Left lung (tissue), 10 donors: ENCODE data around the gene SLC1A7. TPM values are rescaled to one million over a fixed set of nuclear protein-coding genes. Genes with fewer than 3 reads are reported as not detected.

ENCODE experiments used
- ATAC-seq: fragments of 200-7000 bp; cut with Tn5 transposase; one replicate; pipeline ENCODE4 v1.9.1; 2020; ENCODE audit warnings: moderate library complexity
- DNase-seq, 4 donors: peaks; one replicate each; pipeline ENCODE4 v3.0.0-alpha.2; 2013 to 2020
- H3K27ac ChIP-seq, 2 donors: fragments of 200-600 bp; sonication (generic) in 1 of 2; one replicate each; pipeline versions ENCODE4 v1.5.0 to v1.8.0; 2020 to 2021
- H3K27me3 ChIP-seq, 2 donors: fragments of 200-600 bp; sonication (generic) in 1 of 2; one replicate each; pipeline versions ENCODE4 v1.5.0 to v1.8.0; 2020 to 2021
- H3K36me3 ChIP-seq, 2 donors: fragments of 200-600 bp; sonication (generic) in 1 of 2; one replicate each; pipeline versions ENCODE4 v1.5.0 to v1.8.0; 2020 to 2021
- H3K4me1 ChIP-seq, 2 donors: fragments of 200-600 bp; one replicate each; pipeline ENCODE4 v1.8.0; 2021
- H3K4me3 ChIP-seq, 2 donors: fragments of 200-600 bp; sonication (generic) in 1 of 2; one replicate each; pipeline versions ENCODE4 v1.5.0 to v1.8.0; 2020 to 2021; ENCODE audit warnings: mild to moderate bottlenecking in 1 of 2
- H3K9me3 ChIP-seq, 2 donors: fragments of 200-600 bp; sonication (generic) in 1 of 2; one replicate each; pipeline versions ENCODE4 v1.5.0 to v1.8.0; 2020 to 2021
- intact Hi-C, 2 donors: fragments of 100-400 bp; cut with DNase I; formaldehyde crosslinking; loops; one replicate each; pipeline versions ENCODE4 v1.11.2 to v1.14.2; 2022
- polyA plus RNA-seq, 6 donors: library from polyadenylated mRNA; unstranded; fragments of 120-200 nt; gene quantifications; one replicate each; pipeline ENCODE4 v1.2.1, GENCODE V29; 2013; ENCODE audit not compliant: insufficient read length in 6 of 6
- total RNA-seq, 2 donors: library from RNA; stranded (reverse); fragmentation: NEBNext Ultra II Directional; extraction: Animal tissue kit (Norgen Biotek cat#: 25700); gene quantifications; one replicate each; pipeline ENCODE4 v1.2.1, GENCODE V29; 2021
- TF ChIP-seq, protein P1 (sequence below), 2 donors: fragments of 200-600 bp; sonication (generic) in 1 of 2; IDR thresholded peaks; one replicate each; pipeline versions ENCODE4 v1.5.0 to v1.8.0; 2021; ENCODE audit warnings: antibody characterized with exemption in 2 of 2
- donor health status: DM: no; HTN: yes; CAD: no.
- donor health status: DM: no; HTN: no; CAD: no.

The SLC1A7 gene
- total and polyA plus RNA-seq, 8 donors = 0.38 to 1.2 (median 0.56) TPM

- Histone ChIP-seq H3K36me3 (no peaks in the 10 kb centered on the region), H3K4me3 (no peak overlapping the region), H3K9me3 (peaks cover 0 to 3% of the 10 kb centered on the region in 2 donors), H3K27ac (no peak overlapping the region), H3K4me1 (peaks cover 16 to 19% of the 10 kb centered on the region in 2 donors), H3K27me3 (no peaks in the 10 kb centered on the region)
- intact Hi-C loops = no loop called here
- TF ChIP-seq, protein P1, sequence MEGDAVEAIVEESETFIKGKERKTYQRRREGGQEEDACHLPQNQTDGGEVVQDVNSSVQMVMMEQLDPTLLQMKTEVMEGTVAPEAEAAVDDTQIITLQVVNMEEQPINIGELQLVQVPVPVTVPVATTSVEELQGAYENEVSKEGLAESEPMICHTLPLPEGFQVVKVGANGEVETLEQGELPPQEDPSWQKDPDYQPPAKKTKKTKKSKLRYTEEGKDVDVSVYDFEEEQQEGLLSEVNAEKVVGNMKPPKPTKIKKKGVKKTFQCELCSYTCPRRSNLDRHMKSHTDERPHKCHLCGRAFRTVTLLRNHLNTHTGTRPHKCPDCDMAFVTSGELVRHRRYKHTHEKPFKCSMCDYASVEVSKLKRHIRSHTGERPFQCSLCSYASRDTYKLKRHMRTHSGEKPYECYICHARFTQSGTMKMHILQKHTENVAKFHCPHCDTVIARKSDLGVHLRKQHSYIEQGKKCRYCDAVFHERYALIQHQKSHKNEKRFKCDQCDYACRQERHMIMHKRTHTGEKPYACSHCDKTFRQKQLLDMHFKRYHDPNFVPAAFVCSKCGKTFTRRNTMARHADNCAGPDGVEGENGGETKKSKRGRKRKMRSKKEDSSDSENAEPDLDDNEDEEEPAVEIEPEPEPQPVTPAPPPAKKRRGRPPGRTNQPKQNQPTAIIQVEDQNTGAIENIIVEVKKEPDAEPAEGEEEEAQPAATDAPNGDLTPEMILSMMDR (IDR thresholded peaks at IDR 0.05) = no peak
- ATAC-seq (no peak), DNase-seq (no peak)
Observed at GRCh38 chr1:53114090-53114489, 28.3 kb downstream of the SLC1A7 start.

- ATAC-seq (no peak), DNase-seq (no peak)
- Histone ChIP-seq H3K9me3 (peaks cover 0 to 3% of the 10 kb centered on the region in 2 donors), H3K27ac (no peak overlapping the region), H3K4me3 (no peak overlapping the region), H3K4me1 (peaks cover 16 to 22% of the 10 kb centered on the region in 2 donors), H3K27me3 (no peaks in the 10 kb centered on the region), H3K36me3 (no peaks in the 10 kb centered on the region)
- intact Hi-C loops = no loop called here
- TF ChIP-seq, protein P1 (IDR thresholded peaks at IDR 0.05) = no peak
Observed at GRCh38 chr1:53112861-53113260, 29.6 kb downstream of the SLC1A7 start.

DNA sequence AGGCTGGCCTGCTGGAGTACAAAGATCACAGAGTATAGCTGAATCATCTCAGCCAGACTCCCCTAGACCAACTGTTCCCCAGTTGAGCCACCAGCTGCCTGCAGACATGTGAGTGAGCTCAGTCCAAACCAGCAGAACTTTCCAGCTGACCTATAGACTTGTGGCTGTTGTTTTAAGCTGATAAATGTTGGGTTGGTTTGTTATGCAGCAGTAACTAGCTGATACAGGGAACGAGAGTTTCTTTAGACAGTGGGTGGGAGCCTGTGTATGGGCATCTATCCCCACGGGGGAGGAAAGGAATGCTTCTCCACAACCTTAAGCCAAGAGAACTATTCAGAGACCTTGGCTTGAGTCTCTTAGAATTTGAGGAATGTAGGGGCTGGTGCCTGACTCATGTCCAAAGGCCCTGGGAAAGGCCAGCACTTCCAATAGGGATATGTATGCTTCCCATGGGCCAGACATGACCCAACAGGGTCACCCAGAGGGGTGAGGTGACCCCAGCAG lies 30.1 kb downstream of the SLC1A7 start:
- Histone ChIP-seq H3K4me3 (no peak overlapping the region), H3K36me3 (no peaks in the 10 kb centered on the region), H3K27me3 (no peaks in the 10 kb centered on the region), H3K9me3 (peaks cover 0 to 3% of the 10 kb centered on the region in 2 donors), H3K4me1 (peaks cover 16 to 22% of the 10 kb centered on the region in 2 donors), H3K27ac (no peak overlapping the region)
- TF ChIP-seq, protein P1 (IDR thresholded peaks at IDR 0.05) = no peak
- intact Hi-C loops = no loop called here
- DNase-seq (no peak), ATAC-seq (no peak)

DNA sequence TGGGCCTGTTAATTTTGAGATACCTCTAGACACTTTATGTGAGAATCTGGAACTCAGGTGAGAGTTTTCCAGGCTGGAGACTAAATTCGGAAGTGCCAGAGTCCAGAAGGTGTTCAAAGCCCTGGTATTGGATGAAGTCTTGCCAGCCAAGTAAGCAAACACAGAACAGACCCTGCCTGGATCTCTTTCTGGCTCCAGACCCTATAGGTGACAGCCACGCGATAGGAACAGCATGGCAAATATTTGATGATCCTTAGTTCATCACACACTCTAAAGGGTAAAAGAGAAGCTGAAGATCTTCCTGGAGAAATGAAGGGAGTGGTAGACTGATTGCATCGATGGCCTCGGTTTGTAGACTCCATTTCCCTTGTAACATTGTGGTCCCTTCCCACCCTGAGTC lies 30.7 kb downstream of the SLC1A7 start:
- no peaks in the 10 kb centered on the region for H3K36me3 ChIP-seq
- H3K27me3 ChIP-seq = no peaks in the 10 kb centered on the region
- H3K4me3 ChIP-seq = no peak overlapping the region
- peaks cover 16 to 22% of the 10 kb centered on the region in 2 donors for H3K4me1 ChIP-seq
- intact Hi-C loops = no loop called here
- ATAC-seq (no peak), DNase-seq (no peak)
- no peak overlapping the region for H3K27ac ChIP-seq
- H3K9me3 ChIP-seq = peaks cover 0 to 3% of the 10 kb centered on the region in 2 donors
- TF ChIP-seq, protein P1 (IDR thresholded peaks at IDR 0.05) = no peak

- H3K4me3 ChIP-seq = no peak overlapping the region
- H3K27me3 ChIP-seq = no peaks in the 10 kb centered on the region
- peaks cover 15 to 22% of the 10 kb centered on the region in 2 donors for H3K4me1 ChIP-seq
- peak; percentile 4 for ATAC-seq
- H3K27ac ChIP-seq = peak overlapping the region in 1 of 2 donors; percentile 39
- TF ChIP-seq, protein P1 (IDR thresholded peaks at IDR 0.05) = no peak
- peaks cover 0 to 3% of the 10 kb centered on the region in 2 donors for H3K9me3 ChIP-seq
- peak in 1 of 4 donors; percentile 56 for DNase-seq
- intact Hi-C loops = no loop called here
- no peaks in the 10 kb centered on the region for H3K36me3 ChIP-seq
Observed at GRCh38 chr1:53111073-53111556, 31.3 kb downstream of the SLC1A7 start.
